Activated CD4-positive, CD25-positive, alpha-beta regulatory T cell treated with anti-CD3 and anti-CD28 coated beads, Interleukin-2, amount 50 U/mL, for 16 hours (primary cell): ENCODE measurements around the gene RRM2.

ENCODE experiments used
- DNase-seq: peaks from one replicate; pipeline ENCODE4 v3.0.0-alpha.2; 2020; ENCODE audit warnings: low read depth, low spot score

Gene RRM2

GRCh38 chr2:10171006-10171800 lies 48.7 kb downstream of the RRM2 start:
- no peak for DNase-seq

- no peak for DNase-seq
These were observed 49.7 kb downstream of the RRM2 start for GRCh38 chr2:10172033-10172871.

GRCh38 chr2:10173258-10174005 lies 50.9 kb downstream of the RRM2 start:
- DNase-seq, result no peak

- no peak for DNase-seq
These were observed 51.6 kb downstream of the RRM2 start for GRCh38 chr2:10174173-10174572.

- DNase-seq, result no peak
These were observed 52.9 kb downstream of the RRM2 start for GRCh38 chr2:10175441-10175840.

GRCh38 chr2:10178751-10179150 lies 56.2 kb downstream of the RRM2 start:
- no peak for DNase-seq

GRCh38 chr2:10179422-10179821 lies 56.9 kb downstream of the RRM2 start:
- no peak for DNase-seq

- DNase-seq, result no peak
These were observed 57.7 kb downstream of the RRM2 start for GRCh38 chr2:10180229-10180628.
